SK-N-SH treated with all-trans-retinoic acid at 6 μM for 48 hours (cell line): Measurements from ENCODE around the gene KIZ.

ENCODE experiments used
- ARNTL ChIP-seq: fragments of 450-650 bp; formaldehyde crosslinking; IDR thresholded peaks from 2 replicates; pipeline ENCODE4 v1.5.0; 2020; ENCODE audit warnings: low read depth, mild to moderate bottlenecking, moderate library complexity, borderline replicate concordance
- CREB5 ChIP-seq: fragments of 250-450 bp; sonication (Bioruptor Pico); IDR thresholded peaks from 2 replicates; pipeline ENCODE4 v1.5.1; 2020; ENCODE audit warnings: low read depth, mild to moderate bottlenecking, moderate library complexity
- CSDC2 ChIP-seq: fragments of 250-450 bp; sonication (Bioruptor Pico); IDR thresholded peaks from 2 replicates; pipeline ENCODE4 v1.5.0; 2020; ENCODE audit warnings: mild to moderate bottlenecking, moderate library complexity
- ESRRG ChIP-seq: fragments of 250-450 bp; sonication (Bioruptor Pico); IDR thresholded peaks from 2 replicates; pipeline ENCODE4 v1.6.1; 2021; ENCODE audit warnings: mild to moderate bottlenecking
- GLIS3 ChIP-seq: fragments of 250-450 bp; sonication (Bioruptor Pico); IDR thresholded peaks from 2 replicates; pipeline ENCODE4 v1.5.0; 2020; ENCODE audit warnings: mild to moderate bottlenecking, moderate library complexity
- PATZ1 ChIP-seq: fragments of 250-450 bp; sonication (Bioruptor Pico); IDR thresholded peaks from 2 replicates; pipeline ENCODE4 v1.8.0; 2020; ENCODE audit warnings: mild to moderate bottlenecking, moderate library complexity, borderline replicate concordance
- RARB ChIP-seq: fragments of 250-450 bp; sonication (Bioruptor Pico); IDR thresholded peaks from 2 replicates; pipeline ENCODE4 v1.8.0; 2021; ENCODE audit warnings: mild to moderate bottlenecking, moderate library complexity
- TCF4 ChIP-seq: fragments of 250-450 bp; sonication (Bioruptor Pico); IDR thresholded peaks from 2 replicates; pipeline ENCODE4 v1.8.0; 2021; ENCODE audit warnings: mild to moderate bottlenecking, moderate library complexity, borderline replicate concordance
- ZFP30 ChIP-seq: fragments of 450-650 bp; formaldehyde crosslinking; IDR thresholded peaks from 2 replicates; pipeline ENCODE4 v1.5.0; 2022; ENCODE audit warnings: mild to moderate bottlenecking, moderate library complexity

- TF ChIP-seq ESRRG (CRISPR knock-in tag) (no peak), PATZ1 (CRISPR knock-in tag) (no peak), ARNTL (no peak), RARB (CRISPR knock-in tag) (no peak), CSDC2 (CRISPR knock-in tag) (no peak), ZFP30 (CRISPR knock-in tag) (no peak), CREB5 (CRISPR knock-in tag) (no peak), TCF4 (no peak), GLIS3 (no peak)
Measured at GRCh38 chr20:21184819-21185218, 58.9 kb downstream of the KIZ start.
